Mesothelial cell of epicardium (in vitro differentiated cells): ENCODE results near the gene SH3GL1. TPM values are rescaled to one million over a fixed set of nuclear protein-coding genes. Genes with fewer than 3 reads are reported as not detected.

Experiments
- DNase-seq, 2 experiments: peaks; one replicate each; pipeline ENCODE4 v3.0.0; 2021; ENCODE audit warnings: low spot score in 2 of 2; ENCODE audit not compliant: unreplicated experiment in 2 of 2
- H3K27ac Mint-ChIP-seq: 2 replicates; pipeline ENCODE4 v1.8.0; 2021; ENCODE audit warnings: mixed read lengths
- H3K27me3 Mint-ChIP-seq: 2 replicates; pipeline ENCODE4 v1.8.0; 2021; ENCODE audit warnings: low read depth, mixed read lengths
- H3K36me3 Mint-ChIP-seq: 2 replicates; pipeline ENCODE4 v1.8.0; 2021; ENCODE audit warnings: mixed read lengths
- H3K4me1 Mint-ChIP-seq: 2 replicates; pipeline ENCODE4 v1.8.0; 2021; ENCODE audit warnings: mixed read lengths
- H3K4me3 Mint-ChIP-seq: 2 replicates; pipeline ENCODE4 v1.8.0; 2021; ENCODE audit warnings: mild to moderate bottlenecking, moderate library complexity, mixed read lengths
- H3K9me3 Mint-ChIP-seq: 2 replicates; pipeline ENCODE4 v1.8.0; 2021; ENCODE audit warnings: mixed read lengths
- total RNA-seq: library from RNA; stranded (reverse); gene quantifications from 3 replicates; pipeline ENCODE4 v1.2.1, GENCODE V29; 2021
- TF ChIP-seq, protein P1 (sequence below): fragments of 200-600 bp; sonication (generic); IDR thresholded peaks from one replicate; pipeline ENCODE4 v1.5.0; 2021; ENCODE audit warnings: antibody characterized with exemption; ENCODE audit not compliant: unreplicated experiment

The SH3GL1 gene
- total RNA-seq, 1 donor from 2014 or later, result 90.1 TPM

DNA sequence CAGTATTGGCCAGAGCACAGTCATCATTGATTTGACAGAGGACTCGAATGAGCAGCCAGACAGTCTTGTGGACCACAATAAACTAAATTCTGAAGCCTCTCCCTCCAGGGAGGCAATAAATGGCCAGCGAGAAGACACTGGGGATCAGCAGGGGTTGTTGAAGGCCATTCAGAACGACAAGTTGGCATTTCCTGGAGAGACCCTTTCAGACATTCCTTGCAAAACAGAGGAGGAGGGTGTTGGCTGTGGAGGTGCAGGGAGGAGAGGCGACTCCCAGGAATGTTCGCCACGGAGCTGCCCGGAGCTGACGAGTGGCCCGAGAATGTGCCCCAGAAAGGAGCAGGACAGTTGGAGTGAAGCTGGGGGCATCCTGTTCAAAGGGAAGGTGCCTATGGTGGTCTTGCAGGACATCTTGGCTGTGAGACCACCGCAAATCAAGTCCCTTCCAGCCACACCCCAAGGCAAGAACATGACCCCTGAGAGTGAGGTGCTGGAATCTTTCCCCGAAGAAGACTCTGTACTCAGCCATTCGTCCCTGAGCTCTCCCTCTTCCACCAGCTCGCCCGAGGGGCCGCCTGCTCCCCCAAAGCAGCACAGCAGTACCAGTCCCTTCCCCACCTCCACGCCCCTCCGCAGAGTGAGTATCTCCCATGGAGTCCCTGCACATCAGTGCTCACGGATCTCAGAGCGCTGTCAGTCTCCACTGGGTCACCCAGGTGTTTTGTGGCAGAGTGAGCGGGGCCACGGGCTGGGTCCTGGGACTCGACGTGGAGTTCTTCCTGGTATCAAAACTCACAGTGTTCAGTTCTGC lies 9.0 kb upstream of the SH3GL1 start:
- Mint-ChIP-seq H3K27ac (no peak overlapping the region), H3K36me3 (peaks cover 7% of the 10 kb centered on the region), H3K27me3 (no peaks in the 10 kb centered on the region), H3K4me1 (peaks cover 3% of the 10 kb centered on the region), H3K4me3 (no peak overlapping the region), H3K9me3 (no peaks in the 10 kb centered on the region)
- TF ChIP-seq, protein P1, sequence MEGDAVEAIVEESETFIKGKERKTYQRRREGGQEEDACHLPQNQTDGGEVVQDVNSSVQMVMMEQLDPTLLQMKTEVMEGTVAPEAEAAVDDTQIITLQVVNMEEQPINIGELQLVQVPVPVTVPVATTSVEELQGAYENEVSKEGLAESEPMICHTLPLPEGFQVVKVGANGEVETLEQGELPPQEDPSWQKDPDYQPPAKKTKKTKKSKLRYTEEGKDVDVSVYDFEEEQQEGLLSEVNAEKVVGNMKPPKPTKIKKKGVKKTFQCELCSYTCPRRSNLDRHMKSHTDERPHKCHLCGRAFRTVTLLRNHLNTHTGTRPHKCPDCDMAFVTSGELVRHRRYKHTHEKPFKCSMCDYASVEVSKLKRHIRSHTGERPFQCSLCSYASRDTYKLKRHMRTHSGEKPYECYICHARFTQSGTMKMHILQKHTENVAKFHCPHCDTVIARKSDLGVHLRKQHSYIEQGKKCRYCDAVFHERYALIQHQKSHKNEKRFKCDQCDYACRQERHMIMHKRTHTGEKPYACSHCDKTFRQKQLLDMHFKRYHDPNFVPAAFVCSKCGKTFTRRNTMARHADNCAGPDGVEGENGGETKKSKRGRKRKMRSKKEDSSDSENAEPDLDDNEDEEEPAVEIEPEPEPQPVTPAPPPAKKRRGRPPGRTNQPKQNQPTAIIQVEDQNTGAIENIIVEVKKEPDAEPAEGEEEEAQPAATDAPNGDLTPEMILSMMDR, result no peak
- no peak for DNase-seq

DNA sequence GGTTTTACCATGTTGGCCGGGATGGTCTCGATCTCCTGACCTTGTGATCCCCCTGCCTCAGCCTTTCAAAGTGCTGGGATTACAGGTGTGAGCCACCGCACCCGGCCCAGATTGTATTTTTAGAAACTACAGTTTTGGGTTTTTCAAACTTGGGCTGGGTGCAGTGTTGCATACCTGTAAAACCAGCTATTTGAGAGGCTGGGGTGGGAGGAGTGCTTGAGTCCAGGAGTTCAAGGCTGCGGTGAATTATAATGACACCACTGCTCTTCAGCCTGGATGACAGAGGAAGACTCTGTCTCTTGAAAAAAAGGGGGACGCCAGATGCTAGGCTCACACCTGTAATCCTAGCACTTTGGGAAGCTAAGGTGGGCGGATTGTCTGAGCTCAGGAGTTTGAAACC lies 6.3 kb upstream of the SH3GL1 start:
- no peak for DNase-seq
- Mint-ChIP-seq H3K4me3 (no peak overlapping the region), H3K9me3 (no peaks in the 10 kb centered on the region), H3K27me3 (no peaks in the 10 kb centered on the region), H3K27ac (no peak overlapping the region), H3K4me1 (peaks cover 18% of the 10 kb centered on the region), H3K36me3 (peaks cover 4% of the 10 kb centered on the region)
- TF ChIP-seq, protein P1, result no peak

DNA sequence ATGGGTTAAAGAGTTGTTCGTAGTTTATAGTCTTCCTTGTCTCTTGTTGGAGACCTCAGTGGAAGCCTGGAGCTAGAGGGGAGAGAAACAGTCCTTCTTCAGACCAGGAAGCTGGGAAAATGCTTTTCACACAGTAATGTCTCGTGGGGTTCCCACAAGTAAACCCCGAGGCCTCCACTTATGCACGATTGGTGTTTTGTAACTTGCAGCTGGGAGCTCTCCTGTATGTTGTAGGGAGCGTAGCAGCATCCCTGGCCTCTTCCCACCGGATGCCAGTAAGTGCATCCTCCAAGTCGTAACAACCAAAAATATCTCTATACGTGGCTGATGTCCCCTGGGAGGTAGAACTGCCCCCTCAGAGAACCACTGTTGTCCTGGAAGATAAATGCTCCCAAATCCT lies 5.6 kb upstream of the SH3GL1 start:
- H3K36me3 Mint-ChIP-seq, result peaks cover 4% of the 10 kb centered on the region
- H3K27ac Mint-ChIP-seq, result no peak overlapping the region
- H3K27me3 Mint-ChIP-seq, result no peaks in the 10 kb centered on the region
- DNase-seq, result no peak
- H3K4me3 Mint-ChIP-seq, result no peak overlapping the region
- no peaks in the 10 kb centered on the region for H3K9me3 Mint-ChIP-seq
- TF ChIP-seq, protein P1, result no peak
- H3K4me1 Mint-ChIP-seq, result peaks cover 23% of the 10 kb centered on the region

DNA sequence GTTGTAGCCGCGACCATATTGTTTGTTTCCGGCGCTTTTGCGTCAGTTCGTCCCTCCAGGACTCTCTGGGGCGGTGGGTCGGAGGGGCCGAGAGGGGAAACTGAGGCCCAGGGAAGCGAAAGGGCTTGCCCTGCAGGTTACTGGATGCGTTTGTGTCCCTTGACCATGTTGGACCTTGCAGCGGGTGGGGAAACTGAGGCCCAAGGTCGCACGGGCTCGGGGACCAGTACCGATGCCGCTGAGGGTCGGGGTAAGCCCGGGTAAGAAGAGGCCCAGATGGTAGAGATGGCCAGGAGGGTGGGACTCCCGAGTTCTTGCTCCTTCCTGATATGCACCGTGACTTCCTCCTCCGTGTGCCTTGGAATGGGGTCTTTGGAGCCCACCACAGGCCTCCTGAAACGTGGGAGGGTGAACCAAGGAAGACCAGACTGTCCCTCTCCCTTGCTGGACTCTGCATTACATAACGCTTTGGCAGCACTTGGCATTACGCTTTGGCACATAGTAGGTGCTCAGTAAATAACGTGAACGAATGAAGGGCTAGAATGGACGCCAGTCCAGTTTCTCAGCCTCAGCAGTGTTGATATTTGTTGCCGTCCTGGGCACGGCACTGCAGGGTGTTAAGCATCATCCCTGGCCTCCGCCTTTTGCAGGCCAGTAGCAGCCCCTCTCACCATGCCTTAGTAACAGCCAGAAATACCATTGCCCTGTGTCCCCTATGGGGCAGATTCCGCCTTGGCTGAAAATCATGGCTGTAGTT lies 2.8 kb upstream of the SH3GL1 start:
- TF ChIP-seq, protein P1, result no peak
- no peak for DNase-seq

DNA sequence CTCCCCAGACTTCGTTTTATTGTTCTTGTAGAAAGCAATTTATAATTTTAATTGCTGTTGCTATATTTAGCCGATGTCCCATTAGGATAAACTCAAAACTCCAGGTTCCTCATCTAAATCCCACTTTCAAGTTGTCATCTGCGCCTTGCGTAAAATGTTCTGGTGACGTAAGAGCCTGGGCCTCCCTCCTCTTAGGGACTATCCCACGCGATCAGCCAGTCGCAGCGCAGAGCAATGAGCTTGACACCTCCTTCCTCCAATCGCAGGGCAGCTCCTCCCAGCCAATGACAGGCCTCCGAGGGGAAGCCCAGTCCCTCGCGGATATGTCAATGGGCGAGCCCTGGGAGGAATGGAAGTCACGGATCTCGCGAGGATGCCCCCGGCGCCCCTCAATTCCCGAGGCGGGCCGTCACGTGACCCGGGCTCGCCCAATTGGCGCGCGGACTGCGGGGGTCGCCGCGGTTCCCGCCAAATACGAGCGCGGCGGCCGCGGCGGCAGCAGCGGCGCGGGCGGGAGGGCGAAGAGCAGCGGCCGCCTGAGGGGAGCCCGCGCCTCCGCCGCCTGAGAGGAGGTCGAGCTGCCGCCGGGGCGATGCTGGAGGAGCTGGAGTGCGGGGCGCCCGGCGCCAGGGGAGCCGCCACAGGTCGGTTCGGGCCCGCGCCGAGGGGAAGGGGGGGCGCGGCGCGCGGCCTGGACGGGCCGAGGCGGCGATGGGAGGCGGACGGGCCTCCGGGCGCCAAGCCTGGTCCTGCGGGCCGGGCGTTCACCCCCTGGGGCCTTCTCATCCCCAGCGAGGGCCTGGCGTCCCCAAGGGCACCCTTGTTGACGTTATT lies 2.0 kb upstream of the SH3GL1 start, which contains the start of gene CHAF1A:
TSS of gene CHAF1A (plus strand) at position 470 of the 834 bp plus-strand sequence. CDS start at position 593, 123 bp downstream.
- no peaks in the 10 kb centered on the region for H3K9me3 Mint-ChIP-seq
- peak; percentile 99 for DNase-seq
- TF ChIP-seq, protein P1, result no peak
- H3K27ac Mint-ChIP-seq, result peak within 1 kb of the TSS; percentile 96
- no peaks in the 10 kb centered on the region for H3K27me3 Mint-ChIP-seq
- no peaks in the 10 kb centered on the region for H3K36me3 Mint-ChIP-seq
- H3K4me3 Mint-ChIP-seq, result peak within 1 kb of the TSS; percentile 73
- H3K4me1 Mint-ChIP-seq, result peaks cover 39% of the 10 kb centered on the region

More for the DNA sequence above, 2.8 kb upstream of the SH3GL1 start:
- peak overlapping the region; percentile 73 for H3K4me3 Mint-ChIP-seq
- no peaks in the 10 kb centered on the region for H3K9me3 Mint-ChIP-seq
- H3K4me1 Mint-ChIP-seq, result peaks cover 36% of the 10 kb centered on the region
- no peaks in the 10 kb centered on the region for H3K27me3 Mint-ChIP-seq
- peak overlapping the region; percentile 82 for H3K27ac Mint-ChIP-seq
- H3K36me3 Mint-ChIP-seq, result no peaks in the 10 kb centered on the region
